CD4-positive, alpha-beta T cell (primary cell): ENCODE results near the gene STIM1. TPM values are rescaled to one million over a fixed set of nuclear protein-coding genes. Genes with fewer than 3 reads are reported as not detected.
A peak's percentile ranks its signal among the peaks of the same experiment; 100 is the strongest.

Source experiments
- ATAC-seq: fragments of 200-7000 bp; cut with Tn5 transposase; one replicate; pipeline ENCODE4 v1.10.0; 2022; ENCODE audit warnings: mild to moderate bottlenecking; ENCODE audit not compliant: poor library complexity
- CTCF ChIA-PET: fragments of 350-600 bp; sonication (Branson Sonifier 250); formaldehyde crosslinking; loops from one replicate; lab custom pipeline; 2021; ENCODE audit warnings: antibody characterized with exemption, inconsistent platforms; lab: Charles Lee
- POLR2A ChIA-PET: fragments of 350-600 bp; sonication (Branson Sonifier 250); formaldehyde crosslinking; loops from one replicate; lab custom pipeline; 2021; ENCODE audit warnings: antibody characterized with exemption, inconsistent platforms; lab: Charles Lee
- DNase-seq, 14 experiments: peaks; one replicate each; pipeline ENCODE4 v3.0.0-alpha.2; 2013 to 2020; ENCODE audit warnings: mixed read lengths in 2 of 14
- H3K27ac ChIP-seq, 2 donors: one replicate each; pipeline versions ENCODE4 v1.5.1 to v1.7.0; 2013; ENCODE audit warnings: low read length in 2 of 2, low read depth in 1 of 2, mild to moderate bottlenecking in 1 of 2
- H3K27me3 ChIP-seq, 2 experiments: 1 replicate in 1 of 2; 2 replicates in 1 of 2; pipeline versions ENCODE4 v1.6.1 to v1.7.0; 2013; ENCODE audit warnings: low read length in 2 of 2, control low read depth in 1 of 2, mild to moderate bottlenecking in 1 of 2, moderate library complexity in 1 of 2; ENCODE audit not compliant: insufficient read depth in 2 of 2, control insufficient read depth in 1 of 2
- H3K36me3 ChIP-seq: one replicate; pipeline ENCODE4 v1.6.1; 2013; ENCODE audit warnings: low read length, control low read depth; ENCODE audit not compliant: insufficient read depth
- H3K4me1 ChIP-seq: one replicate; pipeline ENCODE4 v1.6.1; 2013; ENCODE audit warnings: low read length, control low read depth; ENCODE audit not compliant: insufficient read depth
- H3K4me3 ChIP-seq: one replicate; pipeline ENCODE4 v1.5.1; 2013; ENCODE audit warnings: mild to moderate bottlenecking, low read length, moderate library complexity
- H3K9me3 ChIP-seq, 2 experiments: 1 replicate in 1 of 2; 2 replicates in 1 of 2; pipeline versions ENCODE4 v1.6.1 to v1.7.0; 2013; ENCODE audit warnings: low read length in 2 of 2, mild to moderate bottlenecking in 2 of 2, control low read depth in 1 of 2, moderate library complexity in 1 of 2; ENCODE audit not compliant: control insufficient read depth in 1 of 2, insufficient read depth in 1 of 2
- H3K27ac Mint-ChIP-seq: one replicate; pipeline ENCODE4 v1.8.0; 2020; ENCODE audit warnings: mixed read lengths
- H3K27me3 Mint-ChIP-seq: one replicate; pipeline ENCODE4 v1.8.0; 2021; ENCODE audit warnings: mixed read lengths
- H3K36me3 Mint-ChIP-seq: one replicate; pipeline ENCODE4 v1.8.0; 2021; ENCODE audit warnings: low read depth, mixed read lengths
- H3K4me1 Mint-ChIP-seq: one replicate; pipeline ENCODE4 v1.8.0; 2021; ENCODE audit warnings: low read depth, mixed read lengths
- H3K4me3 Mint-ChIP-seq: one replicate; pipeline ENCODE4 v1.8.0; 2020; ENCODE audit warnings: mild to moderate bottlenecking, mixed read lengths
- H3K9me3 Mint-ChIP-seq: one replicate; pipeline ENCODE4 v1.8.0; 2020; ENCODE audit warnings: mixed read lengths
- intact Hi-C, 2 experiments: fragments of 100-400 bp; cut with DNase I in 1 of 2; cut with micrococcal nuclease in 1 of 2; formaldehyde crosslinking; loops; one replicate each; pipeline versions ENCODE4 v1.15.1 to v1.9.0; 2023 to 2025; cut with DNase I, micrococcal nuclease
- total RNA-seq, 174 experiments: library from RNA in 2 of 174; stranded (reverse) in 2 of 174; gene quantifications; one replicate each; pipeline ENCODE4 v1.2.3 and lab custom pipeline; 2021 to 2026
- TF ChIP-seq, protein P1 (sequence below): fragments of 200-600 bp; IDR thresholded peaks from one replicate; pipeline ENCODE4 v1.8.0; 2022; ENCODE audit warnings: antibody characterized with exemption, mild to moderate bottlenecking

STIM1 gene
- total RNA-seq, 2 experiments from 2014 or later, result 89.0 to 94.9 TPM

DNA sequence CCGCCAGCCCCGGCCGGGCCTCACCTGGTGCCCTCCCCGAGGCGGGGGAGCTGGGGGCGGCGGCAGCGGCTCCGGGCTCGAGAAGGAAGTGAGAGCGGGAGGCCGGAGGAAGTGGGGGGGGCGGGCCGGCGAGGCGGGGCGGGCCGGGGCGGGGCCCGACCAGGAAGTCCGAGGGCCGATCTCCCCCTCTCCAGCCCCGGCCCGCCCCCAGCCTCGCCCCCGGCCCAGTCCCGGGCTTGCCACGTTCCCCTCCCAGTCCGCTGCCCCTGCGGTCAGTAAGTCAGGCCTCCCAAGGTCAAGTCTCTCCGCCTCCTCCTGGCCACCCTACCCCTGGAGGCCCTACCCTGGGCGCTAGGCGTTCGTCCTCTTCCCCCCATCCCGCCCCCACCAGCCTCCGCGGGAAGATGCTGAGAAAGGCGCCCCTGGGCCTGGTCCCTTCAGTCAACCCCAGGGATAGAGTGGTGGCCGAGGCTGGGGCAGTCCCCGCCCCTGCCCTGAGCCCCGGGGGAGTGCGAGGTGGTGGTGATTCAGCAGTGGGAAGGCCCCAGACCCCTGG lies 14.5 kb upstream of the STIM1 start, which contains the start of gene RHOG:
Gene RHOG (minus strand): TSS at position 90 of the 556 bp plus-strand sequence. CDS start 12,821 bp downstream, outside the sequence.
- Histone ChIP-seq H3K27me3 (no peaks in the 10 kb centered on the region), H3K4me1 (peaks cover 48% of the 10 kb centered on the region), H3K27ac (peak within 1 kb of the TSS; percentile 95 to 97), H3K4me3 (peak within 1 kb of the TSS; percentile 95), H3K36me3 (peaks cover 2% of the 10 kb centered on the region), H3K9me3 (no peaks in the 10 kb centered on the region)
- TF ChIP-seq, protein P1, sequence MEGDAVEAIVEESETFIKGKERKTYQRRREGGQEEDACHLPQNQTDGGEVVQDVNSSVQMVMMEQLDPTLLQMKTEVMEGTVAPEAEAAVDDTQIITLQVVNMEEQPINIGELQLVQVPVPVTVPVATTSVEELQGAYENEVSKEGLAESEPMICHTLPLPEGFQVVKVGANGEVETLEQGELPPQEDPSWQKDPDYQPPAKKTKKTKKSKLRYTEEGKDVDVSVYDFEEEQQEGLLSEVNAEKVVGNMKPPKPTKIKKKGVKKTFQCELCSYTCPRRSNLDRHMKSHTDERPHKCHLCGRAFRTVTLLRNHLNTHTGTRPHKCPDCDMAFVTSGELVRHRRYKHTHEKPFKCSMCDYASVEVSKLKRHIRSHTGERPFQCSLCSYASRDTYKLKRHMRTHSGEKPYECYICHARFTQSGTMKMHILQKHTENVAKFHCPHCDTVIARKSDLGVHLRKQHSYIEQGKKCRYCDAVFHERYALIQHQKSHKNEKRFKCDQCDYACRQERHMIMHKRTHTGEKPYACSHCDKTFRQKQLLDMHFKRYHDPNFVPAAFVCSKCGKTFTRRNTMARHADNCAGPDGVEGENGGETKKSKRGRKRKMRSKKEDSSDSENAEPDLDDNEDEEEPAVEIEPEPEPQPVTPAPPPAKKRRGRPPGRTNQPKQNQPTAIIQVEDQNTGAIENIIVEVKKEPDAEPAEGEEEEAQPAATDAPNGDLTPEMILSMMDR, result no peak
- H3K9me3 Mint-ChIP-seq, result no peaks in the 10 kb centered on the region
- ATAC-seq (no peak), DNase-seq (peak in 8 of 14 experiments; percentile 57 to 82 (median 65))
- peak within 1 kb of the TSS; percentile 95 for H3K27ac Mint-ChIP-seq
- ChIA-PET POLR2A (interaction anchor here (0.8 to 15.1 kb wide), 40 partner anchors 9 to 257 kb away, joined by 3 to 577 read pairs (median 6); partner anchors contain the start of genes NUP98, PGAP2, RRM1 and STIM1), CTCF (interaction anchor here (0.9 to 10.7 kb wide), 18 partner anchors 10 to 232 kb away, joined by 3 to 216 read pairs (median 5); partner anchors contain the start of genes NUP98, PGAP2 and STIM1)
- H3K36me3 Mint-ChIP-seq, result peaks cover 27% of the 10 kb centered on the region
- intact Hi-C loops, result loop anchor here (1.0 to 2.0 kb wide), 3 partner anchors 13 to 44 kb away; partner anchors contain the start of genes NUP98 (in 1 of the 2) and STIM1 (in 1 of the 2)
- H3K4me1 Mint-ChIP-seq, result peaks cover 60% of the 10 kb centered on the region
- H3K27me3 Mint-ChIP-seq, result no peaks in the 10 kb centered on the region
- H3K4me3 Mint-ChIP-seq, result peak within 1 kb of the TSS; percentile 97

DNA sequence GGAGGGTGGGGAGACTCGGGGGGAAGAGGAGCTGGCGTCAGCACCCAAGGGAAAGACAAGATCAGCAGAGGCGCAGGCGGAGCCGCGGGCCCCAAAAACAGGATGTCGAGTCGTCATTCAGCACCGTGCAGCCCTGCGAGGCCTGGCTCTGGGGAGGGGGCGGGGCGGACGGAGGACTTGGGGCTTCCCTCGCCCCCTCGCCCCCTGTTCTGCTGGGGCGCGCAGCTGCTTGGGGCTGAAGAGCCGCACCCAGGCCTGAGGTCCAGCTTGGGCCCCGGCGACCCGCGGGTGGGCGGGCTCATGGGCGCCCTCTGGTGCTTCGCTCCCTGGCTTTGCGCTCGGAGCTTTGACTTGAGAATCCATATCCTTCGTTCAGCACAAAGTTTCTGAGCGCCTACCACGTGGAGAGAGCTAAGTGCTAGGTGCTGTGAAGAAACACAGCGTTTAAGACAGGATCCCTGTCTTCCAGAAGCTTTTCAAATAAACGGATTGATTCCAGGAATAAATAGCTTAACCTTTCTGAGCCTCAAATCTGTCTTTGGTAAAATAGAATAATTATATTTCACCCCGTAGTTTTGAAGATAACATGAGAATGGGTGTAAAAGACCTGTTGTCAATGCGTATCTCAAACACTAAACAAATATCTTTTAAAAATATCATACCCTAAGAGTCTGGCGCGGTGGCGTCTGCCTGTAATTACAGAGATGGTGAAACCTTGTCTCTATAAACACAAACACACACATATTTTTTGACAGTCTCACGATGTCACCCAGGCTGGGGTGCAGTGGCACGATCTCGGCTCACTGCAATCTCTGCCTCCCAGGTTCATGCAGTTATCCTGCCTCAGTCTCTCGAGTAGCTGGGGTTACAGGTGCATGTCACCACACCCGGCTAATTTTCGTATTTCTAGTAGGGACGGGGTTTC lies 13.8 kb upstream of the STIM1 start:
- no peaks in the 10 kb centered on the region for H3K27me3 Mint-ChIP-seq
- Histone ChIP-seq H3K4me3 (peak overlapping the region; percentile 95), H3K36me3 (no peaks in the 10 kb centered on the region), H3K27ac (peak overlapping the region; percentile 95 to 97), H3K27me3 (no peaks in the 10 kb centered on the region), H3K4me1 (peaks cover 40% of the 10 kb centered on the region), H3K9me3 (no peaks in the 10 kb centered on the region)
- peaks cover 61% of the 10 kb centered on the region for H3K4me1 Mint-ChIP-seq
- H3K9me3 Mint-ChIP-seq, result no peaks in the 10 kb centered on the region
- intact Hi-C loops, result loop anchor here (1.0 to 2.0 kb wide), 3 partner anchors 13 to 45 kb away; partner anchors contain the start of genes NUP98 (in 1 of the 2) and STIM1 (in 1 of the 2)
- TF ChIP-seq, protein P1, result peak; percentile 92
- peak overlapping the region; percentile 95 for H3K27ac Mint-ChIP-seq
- DNase-seq, result peak; percentile 85 to 98 (median 92)
- CTCF ChIA-PET, result interaction anchor here (0.7 to 10.7 kb wide), 21 partner anchors 9 to 231 kb away, joined by 3 to 216 read pairs (median 5); partner anchors contain the start of genes NUP98, PGAP2 and STIM1
- H3K36me3 Mint-ChIP-seq, result peaks cover 27% of the 10 kb centered on the region
- ATAC-seq, result peak; percentile 72
- peak overlapping the region; percentile 97 for H3K4me3 Mint-ChIP-seq
- POLR2A ChIA-PET, result interaction anchor here (0.8 to 15.1 kb wide), 39 partner anchors 10 to 253 kb away, joined by 3 to 577 read pairs (median 6); partner anchors contain the start of genes NUP98, PGAP2, RRM1 and STIM1

DNA sequence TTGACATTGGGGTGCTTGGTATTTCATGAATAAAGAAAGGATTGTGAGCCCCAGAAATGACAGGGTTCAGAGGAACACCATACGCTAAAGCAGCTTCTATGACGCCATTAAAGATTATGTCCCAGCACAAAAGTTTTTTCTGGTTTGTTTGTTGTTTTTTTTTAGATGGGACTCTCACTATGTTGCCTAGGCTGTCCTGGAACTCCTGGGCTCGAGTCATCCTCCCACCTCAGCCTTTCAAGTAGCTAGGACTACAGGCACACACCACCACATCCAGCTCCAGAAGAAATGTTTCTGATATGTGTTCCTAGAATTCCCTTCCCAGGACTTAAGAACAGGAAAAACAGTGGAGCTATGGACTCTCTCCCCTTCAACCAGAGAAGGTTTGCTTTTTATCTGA lies 12.1 kb upstream of the STIM1 start:
- Histone ChIP-seq H3K27ac (no peak overlapping the region), H3K36me3 (no peaks in the 10 kb centered on the region), H3K9me3 (no peaks in the 10 kb centered on the region), H3K4me3 (no peak overlapping the region), H3K27me3 (no peaks in the 10 kb centered on the region), H3K4me1 (peaks cover 24% of the 10 kb centered on the region)
- H3K9me3 Mint-ChIP-seq, result no peaks in the 10 kb centered on the region
- peaks cover 45% of the 10 kb centered on the region for H3K4me1 Mint-ChIP-seq
- no peak for ATAC-seq
- peaks cover 23% of the 10 kb centered on the region for H3K36me3 Mint-ChIP-seq
- ChIA-PET CTCF (interaction anchor here (1.0 to 10.7 kb wide), 5 partner anchors 10 to 230 kb away, joined by 3 to 216 read pairs (median 4); partner anchors contain the start of gene STIM1), POLR2A (interaction anchor here (15.1 kb wide), 1 partner anchor 9 kb away, joined by 577 read pairs; the partner anchor contains the start of gene STIM1)
- intact Hi-C loops, result no loop called here
- TF ChIP-seq, protein P1, result no peak
- peak overlapping the region; percentile 82 for H3K27ac Mint-ChIP-seq
- H3K27me3 Mint-ChIP-seq, result no peaks in the 10 kb centered on the region
- peak overlapping the region; percentile 39 for H3K4me3 Mint-ChIP-seq
- no peak for DNase-seq
